ENCODE measurements around the gene DNASE2B. TPM values are rescaled to one million over a fixed set of nuclear protein-coding genes. Genes with fewer than 3 reads are reported as not detected.

DNASE2B gene
- total and polyA plus RNA-seq, 3 experiments from 2014 or later = not detected

GRCh38 chr1:84427250-84428188, 29.2 kb downstream of the DNASE2B start:
- Histone ChIP-seq H3K27me3 (ENCODE audit: insufficient read depth, low read length, poor library complexity, severe bottlenecking) (no peaks in the 10 kb centered on the region), H3K4me1 (ENCODE audit: insufficient read depth, low read length) (no peaks in the 10 kb centered on the region), H3K27ac (ENCODE audit: low read depth, low read length) (no peak overlapping the region), H3K36me3 (ENCODE audit: insufficient read depth, low read length) (no peaks in the 10 kb centered on the region), H3K9me3 (ENCODE audit: low read length) (no peaks in the 10 kb centered on the region), H3K4me3 (ENCODE audit: low read length) (no peak overlapping the region)
- POLR2A ChIA-PET = no interaction called here
- H3K4me1 Mint-ChIP-seq = no peaks in the 10 kb centered on the region
- CTCF ChIA-PET = no interaction called here
- H3K9me3 Mint-ChIP-seq = peaks cover 0 to 7% (median 2%) of the 10 kb centered on the region in 5 donors
- peaks cover 0 to 6% (median 0%) of the 10 kb centered on the region in 3 donors for H3K36me3 Mint-ChIP-seq
- no peak overlapping the region for H3K27ac Mint-ChIP-seq
- H3K27me3 Mint-ChIP-seq = peaks cover 0 to 3% of the 10 kb centered on the region in 2 donors
- H3K4me3 Mint-ChIP-seq = no peak overlapping the region
- no peak for DNase-seq

GRCh38 chr1:84428235-84428634, 30.0 kb downstream of the DNASE2B start:
- H3K36me3 Mint-ChIP-seq = peaks cover 0 to 6% (median 0%) of the 10 kb centered on the region in 3 donors

GRCh38 chr1:84429231-84429630, 30.9 kb downstream of the DNASE2B start:
- Mint-ChIP-seq H3K27ac (peak overlapping the region in 1 of 8 donors; percentile 6), H3K4me3 (no peak overlapping the region), H3K27me3 (no peaks in the 10 kb centered on the region), H3K9me3 (peaks cover 0 to 7% (median 2%) of the 10 kb centered on the region in 5 donors), H3K36me3 (peaks cover 0 to 6% (median 0%) of the 10 kb centered on the region in 3 donors), H3K4me1 (peaks cover 0 to 11% (median 9%) of the 10 kb centered on the region in 3 donors)
- ChIA-PET POLR2A (no interaction called here), CTCF (no interaction called here)
- H3K27ac ChIP-seq (ENCODE audit: low read depth, low read length) = no peak overlapping the region
- H3K27me3 ChIP-seq (ENCODE audit: insufficient read depth, low read length, poor library complexity, severe bottlenecking) = no peaks in the 10 kb centered on the region
- peaks cover 10% of the 10 kb centered on the region for H3K4me1 ChIP-seq (ENCODE audit: insufficient read depth, low read length)
- DNase-seq = no peak
- no peaks in the 10 kb centered on the region for H3K36me3 ChIP-seq (ENCODE audit: insufficient read depth, low read length)
- H3K4me3 ChIP-seq (ENCODE audit: low read length) = no peak overlapping the region
- H3K9me3 ChIP-seq (ENCODE audit: low read length) = no peaks in the 10 kb centered on the region

More at GRCh38 chr1:84428235-84428634, 30.0 kb downstream of the DNASE2B start:
- no peak for DNase-seq
- Histone ChIP-seq H3K4me1 (ENCODE audit: insufficient read depth, low read length) (peaks cover 2% of the 10 kb centered on the region), H3K27me3 (ENCODE audit: insufficient read depth, low read length, poor library complexity, severe bottlenecking) (no peaks in the 10 kb centered on the region), H3K4me3 (ENCODE audit: low read length) (no peak overlapping the region), H3K27ac (ENCODE audit: low read depth, low read length) (no peak overlapping the region), H3K9me3 (ENCODE audit: low read length) (no peaks in the 10 kb centered on the region), H3K36me3 (ENCODE audit: insufficient read depth, low read length) (no peaks in the 10 kb centered on the region)
- POLR2A ChIA-PET = no interaction called here
- H3K4me3 Mint-ChIP-seq = no peak overlapping the region
- peaks cover 0 to 3% of the 10 kb centered on the region in 2 donors for H3K27me3 Mint-ChIP-seq
- CTCF ChIA-PET = no interaction called here
- no peak overlapping the region for H3K27ac Mint-ChIP-seq
- peaks cover 0 to 7% (median 2%) of the 10 kb centered on the region in 5 donors for H3K9me3 Mint-ChIP-seq
- H3K4me1 Mint-ChIP-seq = peaks cover 0 to 2% (median 2%) of the 10 kb centered on the region in 3 donors

GRCh38 chr1:84430546-84430945, 32.3 kb downstream of the DNASE2B start:
- H3K4me1 Mint-ChIP-seq = peaks cover 0 to 11% (median 9%) of the 10 kb centered on the region in 3 donors
- no peak overlapping the region for H3K4me3 Mint-ChIP-seq
- H3K27ac Mint-ChIP-seq = peak overlapping the region in 1 of 8 donors; percentile 22
- Histone ChIP-seq H3K36me3 (ENCODE audit: insufficient read depth, low read length) (no peaks in the 10 kb centered on the region), H3K27ac (ENCODE audit: low read depth, low read length) (no peak overlapping the region), H3K9me3 (ENCODE audit: low read length) (no peaks in the 10 kb centered on the region), H3K27me3 (ENCODE audit: insufficient read depth, low read length, poor library complexity, severe bottlenecking) (no peaks in the 10 kb centered on the region), H3K4me3 (ENCODE audit: low read length) (no peak overlapping the region), H3K4me1 (ENCODE audit: insufficient read depth, low read length) (peaks cover 22% of the 10 kb centered on the region)
- CTCF ChIA-PET = interaction anchor here (1.2 kb wide), 1 partner anchor 190 kb away, joined by 3 read pairs; no protein-coding TSS in a partner anchor
- no peaks in the 10 kb centered on the region for H3K27me3 Mint-ChIP-seq
- peaks cover 0 to 7% (median 2%) of the 10 kb centered on the region in 5 donors for H3K9me3 Mint-ChIP-seq
- H3K36me3 Mint-ChIP-seq = peaks cover 0 to 6% (median 0%) of the 10 kb centered on the region in 3 donors
- DNase-seq = no peak
- POLR2A ChIA-PET = no interaction called here

GRCh38 chr1:84433258-84434080, 35.2 kb downstream of the DNASE2B start:
- Mint-ChIP-seq H3K4me3 (peak overlapping the region; percentile 61 to 86 (median 73)), H3K4me1 (peaks cover 0 to 21% (median 9%) of the 10 kb centered on the region in 3 donors), H3K27ac (peak overlapping the region in 7 of 8 donors; percentile 76 to 88 (median 83)), H3K9me3 (peaks cover 0 to 7% (median 2%) of the 10 kb centered on the region in 5 donors), H3K27me3 (peaks cover 0 to under 1% of the 10 kb centered on the region in 2 donors), H3K36me3 (peaks cover 0 to 6% (median 0%) of the 10 kb centered on the region in 3 donors)
- Histone ChIP-seq H3K27ac (ENCODE audit: low read depth, low read length) (peak overlapping the region; percentile 49), H3K9me3 (ENCODE audit: low read length) (no peaks in the 10 kb centered on the region), H3K4me1 (ENCODE audit: insufficient read depth, low read length) (peaks cover 43% of the 10 kb centered on the region), H3K27me3 (ENCODE audit: insufficient read depth, low read length, poor library complexity, severe bottlenecking) (no peaks in the 10 kb centered on the region), H3K4me3 (ENCODE audit: low read length) (peak overlapping the region; percentile 28), H3K36me3 (ENCODE audit: insufficient read depth, low read length) (no peaks in the 10 kb centered on the region)
- ChIA-PET CTCF (interaction anchor here (0.7 to 3.2 kb wide), 20 partner anchors 8 to 506 kb away, joined by 3 to 34 read pairs (median 4); partner anchors contain the start of gene PRKACB), POLR2A (interaction anchor here (0.6 to 3.1 kb wide), 5 partner anchors 289 to 1736 kb away, joined by 4 to 20 read pairs (median 5); partner anchors contain the start of gene PRKACB)
- peak in 4 of 5 donors; percentile 35 to 81 (median 74) for DNase-seq

GRCh38 chr1:84434081-84434769, 35.9 kb downstream of the DNASE2B start:
- Mint-ChIP-seq H3K27me3 (peaks cover 0 to 2% of the 10 kb centered on the region in 2 donors), H3K27ac (peak overlapping the region in 7 of 8 donors; percentile 30 to 88 (median 83)), H3K4me1 (peaks cover 0 to 21% (median 9%) of the 10 kb centered on the region in 3 donors), H3K4me3 (peak overlapping the region; percentile 61 to 86 (median 73)), H3K9me3 (peaks cover 0 to 7% (median 2%) of the 10 kb centered on the region in 5 donors), H3K36me3 (peaks cover 0 to 6% (median 0%) of the 10 kb centered on the region in 3 donors)
- Histone ChIP-seq H3K4me3 (ENCODE audit: low read length) (peak overlapping the region; percentile 28), H3K4me1 (ENCODE audit: insufficient read depth, low read length) (peaks cover 43% of the 10 kb centered on the region), H3K9me3 (ENCODE audit: low read length) (no peaks in the 10 kb centered on the region), H3K36me3 (ENCODE audit: insufficient read depth, low read length) (no peaks in the 10 kb centered on the region), H3K27me3 (ENCODE audit: insufficient read depth, low read length, poor library complexity, severe bottlenecking) (no peaks in the 10 kb centered on the region), H3K27ac (ENCODE audit: low read depth, low read length) (no peak overlapping the region)
- ChIA-PET CTCF (interaction anchor here (0.7 to 3.2 kb wide), 18 partner anchors 8 to 507 kb away, joined by 3 to 34 read pairs (median 4); partner anchors contain the start of gene PRKACB), POLR2A (interaction anchor here (0.6 to 3.1 kb wide), 5 partner anchors 290 to 1736 kb away, joined by 4 to 20 read pairs (median 5); partner anchors contain the start of gene PRKACB)
- DNase-seq = peak in 1 of 5 donors; percentile 5
